OCI-LY3 (cell line): Measurements from ENCODE around the gene CGB2.

Experiments used
- CTCF ChIP-seq: fragments of 200-600, 300-600 bp; sonication (generic); IDR thresholded peaks from 2 replicates; pipeline ENCODE4 v1.5.1; 2014; ENCODE audit warnings: antibody characterized with exemption, low read length, low read depth
- EZH2phosphoT487 ChIP-seq: fragments of 200-600 bp; shearing (Covaris generic); IDR thresholded peaks from 2 replicates; pipeline ENCODE4 v1.6.1; 2018; ENCODE audit warnings: antibody characterized with exemption, mixed run types, low read depth

GRCh38 chr19:49070416-49070815, 38.7 kb downstream of the CGB2 start:
- TF ChIP-seq CTCF (no peak), EZH2phosphoT487 (no peak)
